Activated CD8-positive, alpha-beta T cell treated with anti-CD3 and anti-CD28 coated beads for 36 hours (primary cell): ENCODE results near the gene BCAS1. TPM values are rescaled to one million over a fixed set of nuclear protein-coding genes. Genes with fewer than 3 reads are reported as not detected.

Source experiments
- ATAC-seq: fragments of 200-7000 bp; cut with Tn5 transposase; one replicate; pipeline ENCODE4 v1.10.0; 2021; ENCODE audit warnings: mild to moderate bottlenecking, moderate library complexity
- CTCF ChIA-PET: fragments of 350-600 bp; sonication (Branson Sonifier 250); formaldehyde crosslinking; loops from one replicate; lab custom pipeline; 2021; ENCODE audit warnings: antibody characterized with exemption; lab: Charles Lee
- POLR2A ChIA-PET: fragments of 350-600 bp; sonication (Branson Sonifier 250); formaldehyde crosslinking; loops from one replicate; lab custom pipeline; 2021; ENCODE audit warnings: antibody characterized with exemption; lab: Charles Lee
- DNase-seq: peaks from one replicate; pipeline ENCODE4 v3.0.0-alpha.2; 2020
- H3K27ac Mint-ChIP-seq: one replicate; pipeline ENCODE4 v1.8.0; 2021; ENCODE audit warnings: mild to moderate bottlenecking, mixed read lengths
- H3K27me3 Mint-ChIP-seq: one replicate; pipeline ENCODE4 v1.8.0; 2021; ENCODE audit warnings: mixed read lengths
- H3K36me3 Mint-ChIP-seq: one replicate; pipeline ENCODE4 v1.8.0; 2021; ENCODE audit warnings: low read depth, mixed read lengths
- H3K4me1 Mint-ChIP-seq: one replicate; pipeline ENCODE4 v1.8.0; 2021; ENCODE audit warnings: low read depth, mixed read lengths
- H3K4me3 Mint-ChIP-seq: one replicate; pipeline ENCODE4 v1.8.0; 2021; ENCODE audit warnings: mild to moderate bottlenecking, moderate library complexity, mixed read lengths
- H3K9me3 Mint-ChIP-seq: one replicate; pipeline ENCODE4 v1.8.0; 2021; ENCODE audit warnings: mixed read lengths
- intact Hi-C: fragments of 100-400 bp; cut with micrococcal nuclease; formaldehyde crosslinking; loops from one replicate; pipeline ENCODE4 v1.10.0; 2022
- total RNA-seq, 2 experiments: library from RNA; stranded (reverse); gene quantifications; one replicate each; pipeline ENCODE4 v1.2.3, GENCODE V29; 2021
- TF ChIP-seq, protein P1 (sequence below): fragments of 200-600 bp; IDR thresholded peaks from one replicate; pipeline ENCODE4 v1.8.0; 2022; ENCODE audit warnings: antibody characterized with exemption, mild to moderate bottlenecking

BCAS1 gene
- total RNA-seq, 2 experiments from 2014 or later = 0.09 TPM; not detected in 1

GRCh38 chr20:54099894-54100293 lies 29.5 kb upstream of the BCAS1 start:
- TF ChIP-seq, protein P1, sequence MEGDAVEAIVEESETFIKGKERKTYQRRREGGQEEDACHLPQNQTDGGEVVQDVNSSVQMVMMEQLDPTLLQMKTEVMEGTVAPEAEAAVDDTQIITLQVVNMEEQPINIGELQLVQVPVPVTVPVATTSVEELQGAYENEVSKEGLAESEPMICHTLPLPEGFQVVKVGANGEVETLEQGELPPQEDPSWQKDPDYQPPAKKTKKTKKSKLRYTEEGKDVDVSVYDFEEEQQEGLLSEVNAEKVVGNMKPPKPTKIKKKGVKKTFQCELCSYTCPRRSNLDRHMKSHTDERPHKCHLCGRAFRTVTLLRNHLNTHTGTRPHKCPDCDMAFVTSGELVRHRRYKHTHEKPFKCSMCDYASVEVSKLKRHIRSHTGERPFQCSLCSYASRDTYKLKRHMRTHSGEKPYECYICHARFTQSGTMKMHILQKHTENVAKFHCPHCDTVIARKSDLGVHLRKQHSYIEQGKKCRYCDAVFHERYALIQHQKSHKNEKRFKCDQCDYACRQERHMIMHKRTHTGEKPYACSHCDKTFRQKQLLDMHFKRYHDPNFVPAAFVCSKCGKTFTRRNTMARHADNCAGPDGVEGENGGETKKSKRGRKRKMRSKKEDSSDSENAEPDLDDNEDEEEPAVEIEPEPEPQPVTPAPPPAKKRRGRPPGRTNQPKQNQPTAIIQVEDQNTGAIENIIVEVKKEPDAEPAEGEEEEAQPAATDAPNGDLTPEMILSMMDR = no peak
- H3K4me1 Mint-ChIP-seq = no peaks in the 10 kb centered on the region
- H3K36me3 Mint-ChIP-seq = no peaks in the 10 kb centered on the region
- no peak overlapping the region for H3K4me3 Mint-ChIP-seq
- no peaks in the 10 kb centered on the region for H3K27me3 Mint-ChIP-seq
- intact Hi-C loops = loop anchor here (5.0 kb wide), 1 partner anchor 547 kb away; no protein-coding TSS in a partner anchor
- ChIA-PET CTCF (interaction anchor here (8.9 kb wide), 1 partner anchor 99 kb away, joined by 130 read pairs; no protein-coding TSS in a partner anchor), POLR2A (no interaction called here)
- H3K27ac Mint-ChIP-seq = no peak overlapping the region
- no peak for ATAC-seq
- no peak for DNase-seq
- no peaks in the 10 kb centered on the region for H3K9me3 Mint-ChIP-seq

GRCh38 chr20:54098047-54098446 lies 27.7 kb upstream of the BCAS1 start:
- no peak for ATAC-seq
- Mint-ChIP-seq H3K9me3 (no peaks in the 10 kb centered on the region), H3K36me3 (no peaks in the 10 kb centered on the region), H3K27me3 (no peaks in the 10 kb centered on the region), H3K4me3 (no peak overlapping the region), H3K4me1 (no peaks in the 10 kb centered on the region), H3K27ac (no peak overlapping the region)
- no peak for DNase-seq
- CTCF ChIA-PET = interaction anchor here (0.6 to 10.1 kb wide), 4 partner anchors 8 to 1426 kb away, joined by 3 to 106 read pairs (median 30); no protein-coding TSS in a partner anchor
- TF ChIP-seq, protein P1 = no peak
- intact Hi-C loops = loop anchor here (5.0 kb wide), 1 partner anchor 549 kb away; no protein-coding TSS in a partner anchor
- POLR2A ChIA-PET = no interaction called here

GRCh38 chr20:54097236-54097529 lies 26.8 kb upstream of the BCAS1 start:
- intact Hi-C loops = loop anchor here (2.0 to 5.0 kb wide), 2 partner anchors 102 to 550 kb away; no protein-coding TSS in a partner anchor
- ATAC-seq (no peak), DNase-seq (no peak)
- no peak overlapping the region for H3K27ac Mint-ChIP-seq
- H3K36me3 Mint-ChIP-seq = no peaks in the 10 kb centered on the region
- ChIA-PET CTCF (interaction anchor here (0.6 to 10.1 kb wide), 13 partner anchors 9 to 1425 kb away, joined by 3 to 106 read pairs (median 4); partner anchors contain the start of gene PFDN4), POLR2A (no interaction called here)
- no peak overlapping the region for H3K4me3 Mint-ChIP-seq
- TF ChIP-seq, protein P1 = no peak
- no peaks in the 10 kb centered on the region for H3K9me3 Mint-ChIP-seq
- no peaks in the 10 kb centered on the region for H3K4me1 Mint-ChIP-seq
- no peaks in the 10 kb centered on the region for H3K27me3 Mint-ChIP-seq

DNA sequence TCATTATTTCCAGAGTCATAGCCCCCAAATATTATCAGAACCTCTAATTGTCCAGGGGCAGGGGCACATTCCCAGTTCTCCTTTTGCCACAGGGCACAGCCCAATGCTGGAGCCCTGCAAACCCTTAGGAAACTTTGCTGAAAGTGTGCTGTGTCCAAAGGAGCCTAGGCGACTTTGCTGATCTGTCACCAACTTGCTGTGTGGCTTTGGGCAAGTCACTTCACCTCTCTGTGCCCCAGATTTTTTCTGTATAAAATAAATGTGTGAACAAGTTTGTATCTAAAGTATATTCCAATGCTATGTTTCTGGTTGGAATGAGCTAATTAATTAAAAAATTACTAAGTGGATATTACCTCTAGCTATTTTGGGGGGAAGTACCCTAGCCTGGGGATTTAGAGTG lies 25.4 kb upstream of the BCAS1 start:
- Mint-ChIP-seq H3K4me3 (no peak overlapping the region), H3K36me3 (no peaks in the 10 kb centered on the region), H3K9me3 (no peaks in the 10 kb centered on the region), H3K27me3 (no peaks in the 10 kb centered on the region), H3K4me1 (no peaks in the 10 kb centered on the region), H3K27ac (no peak overlapping the region)
- intact Hi-C loops = loop anchor here (2.0 to 5.0 kb wide), 2 partner anchors 103 to 551 kb away; no protein-coding TSS in a partner anchor
- ATAC-seq (no peak), DNase-seq (no peak)
- ChIA-PET POLR2A (no interaction called here), CTCF (interaction anchor here (2.3 to 10.1 kb wide), 4 partner anchors 10 to 552 kb away, joined by 7 to 106 read pairs (median 36); partner anchors contain the start of gene PFDN4)
- TF ChIP-seq, protein P1 = no peak

DNA sequence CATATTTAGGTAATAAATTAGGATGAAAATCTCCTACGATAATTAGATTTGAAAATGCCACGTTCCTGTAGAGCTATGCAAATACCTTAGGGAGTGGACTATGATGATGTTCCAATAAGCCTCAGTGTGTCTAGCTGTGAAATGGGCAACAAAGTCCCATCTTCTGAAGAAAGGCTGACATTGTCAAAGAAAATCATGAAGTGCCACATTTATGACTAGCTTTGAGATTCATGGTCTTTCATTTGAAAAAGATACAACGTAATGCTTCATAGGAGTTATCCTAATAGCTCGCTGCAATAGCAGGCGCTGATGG lies 23.8 kb upstream of the BCAS1 start:
- H3K9me3 Mint-ChIP-seq = no peaks in the 10 kb centered on the region
- CTCF ChIA-PET = interaction anchor here (1.1 to 10.1 kb wide), 5 partner anchors 12 to 119 kb away, joined by 3 to 106 read pairs (median 17); partner anchors contain the start of gene PFDN4
- no peak overlapping the region for H3K4me3 Mint-ChIP-seq
- no peaks in the 10 kb centered on the region for H3K36me3 Mint-ChIP-seq
- H3K4me1 Mint-ChIP-seq = no peaks in the 10 kb centered on the region
- TF ChIP-seq, protein P1 = no peak
- intact Hi-C loops = no loop called here
- no peak overlapping the region for H3K27ac Mint-ChIP-seq
- no peak for ATAC-seq
- H3K27me3 Mint-ChIP-seq = no peaks in the 10 kb centered on the region
- no peak for DNase-seq
- POLR2A ChIA-PET = interaction anchor here (0.6 kb wide), 1 partner anchor 1995 kb away, joined by 3 read pairs; no protein-coding TSS in a partner anchor
